Measurements from ENCODE around the gene PTPRR.

- TF ChIP-seq CTCF (IDR thresholded peaks at IDR 0.05) (no peak), EP300 (IDR thresholded peaks at IDR 0.05) (no peak), POLR2A (IDR thresholded peaks at IDR 0.05) (no peak)
Observed at GRCh38 chr12:70927356-70927755, 6.8 kb upstream of the PTPRR start.

Measured in suprapubic skin (tissue), 3 donors.